ENCODE data around the gene FBXO9. TPM values are rescaled to one million over a fixed set of nuclear protein-coding genes. Genes with fewer than 3 reads are reported as not detected.

Gene FBXO9
- total RNA-seq, 1 experiment from 2014 or later, result 63.6 TPM

- DNase-seq (ENCODE audit: unreplicated experiment), result no peak
- H3K4me1 Mint-ChIP-seq (ENCODE audit: insufficient read depth, unreplicated experiment), result no peaks in the 10 kb centered on the region
- CTCF ChIA-PET, result interaction anchor here (0.7 kb wide), 1 partner anchor 31 kb away, joined by 3 read pairs; no protein-coding TSS in a partner anchor
- no peaks in the 10 kb centered on the region for H3K9me3 Mint-ChIP-seq (ENCODE audit: unreplicated experiment)
- H3K27ac Mint-ChIP-seq (ENCODE audit: low read depth, unreplicated experiment), result no peak overlapping the region
- intact Hi-C loops (cut with micrococcal nuclease), result no loop called here
- H3K36me3 Mint-ChIP-seq (ENCODE audit: insufficient read depth, unreplicated experiment), result peaks cover 38% of the 10 kb centered on the region
- no TSS peak for BruUV-seq (replicated peaks)
- POLR2A ChIA-PET, result no interaction called here
- no peak overlapping the region for H3K4me3 Mint-ChIP-seq (ENCODE audit: unreplicated experiment)
- TF ChIP-seq CTCF (IDR thresholded peaks at IDR 0.05; ENCODE audit: unreplicated experiment), result no peak
- no peaks in the 10 kb centered on the region for H3K27me3 Mint-ChIP-seq (ENCODE audit: insufficient read depth, unreplicated experiment)
Measured at GRCh38 chr6:53028467-53028866, 36.7 kb upstream of the FBXO9 start.

- BruUV-seq (replicated peaks), result no TSS peak
- intact Hi-C loops (cut with micrococcal nuclease), result no loop called here
Measured at GRCh38 chr6:53029257-53029656, 35.9 kb upstream of the FBXO9 start.

GRCh38 chr6:53029761-53030160, 35.4 kb upstream of the FBXO9 start:
- no peaks in the 10 kb centered on the region for H3K27me3 Mint-ChIP-seq (ENCODE audit: insufficient read depth, unreplicated experiment)
- intact Hi-C loops (cut with micrococcal nuclease), result no loop called here
- ChIA-PET POLR2A (interaction anchor here (1.2 kb wide), 2 partner anchors 12 to 49 kb away, joined by 3 read pairs; no protein-coding TSS in a partner anchor), CTCF (interaction anchor here (0.5 kb wide), 1 partner anchor 122 kb away, joined by 4 read pairs; no protein-coding TSS in a partner anchor)
- no peaks in the 10 kb centered on the region for H3K9me3 Mint-ChIP-seq (ENCODE audit: unreplicated experiment)
- H3K4me3 Mint-ChIP-seq (ENCODE audit: unreplicated experiment), result no peak overlapping the region
- no peak for TF ChIP-seq CTCF (IDR thresholded peaks at IDR 0.05; ENCODE audit: unreplicated experiment)
- no TSS peak for BruUV-seq (replicated peaks)
- no peak overlapping the region for H3K27ac Mint-ChIP-seq (ENCODE audit: low read depth, unreplicated experiment)
- DNase-seq (ENCODE audit: unreplicated experiment), result no peak
- H3K4me1 Mint-ChIP-seq (ENCODE audit: insufficient read depth, unreplicated experiment), result no peaks in the 10 kb centered on the region
- peaks cover 38% of the 10 kb centered on the region for H3K36me3 Mint-ChIP-seq (ENCODE audit: insufficient read depth, unreplicated experiment)

More at GRCh38 chr6:53029257-53029656, 35.9 kb upstream of the FBXO9 start:
- TF ChIP-seq CTCF (IDR thresholded peaks at IDR 0.05; ENCODE audit: unreplicated experiment), result no peak
- Mint-ChIP-seq H3K27me3 (ENCODE audit: insufficient read depth, unreplicated experiment) (no peaks in the 10 kb centered on the region), H3K4me1 (ENCODE audit: insufficient read depth, unreplicated experiment) (no peaks in the 10 kb centered on the region), H3K36me3 (ENCODE audit: insufficient read depth, unreplicated experiment) (peaks cover 38% of the 10 kb centered on the region), H3K27ac (ENCODE audit: low read depth, unreplicated experiment) (no peak overlapping the region), H3K9me3 (ENCODE audit: unreplicated experiment) (no peaks in the 10 kb centered on the region), H3K4me3 (ENCODE audit: unreplicated experiment) (no peak overlapping the region)
- CTCF ChIA-PET, result interaction anchor here (0.5 kb wide), 1 partner anchor 122 kb away, joined by 4 read pairs; no protein-coding TSS in a partner anchor
- DNase-seq (ENCODE audit: unreplicated experiment), result no peak
- POLR2A ChIA-PET, result interaction anchor here (1.2 kb wide), 1 partner anchor 48 kb away, joined by 3 read pairs; no protein-coding TSS in a partner anchor

DNA sequence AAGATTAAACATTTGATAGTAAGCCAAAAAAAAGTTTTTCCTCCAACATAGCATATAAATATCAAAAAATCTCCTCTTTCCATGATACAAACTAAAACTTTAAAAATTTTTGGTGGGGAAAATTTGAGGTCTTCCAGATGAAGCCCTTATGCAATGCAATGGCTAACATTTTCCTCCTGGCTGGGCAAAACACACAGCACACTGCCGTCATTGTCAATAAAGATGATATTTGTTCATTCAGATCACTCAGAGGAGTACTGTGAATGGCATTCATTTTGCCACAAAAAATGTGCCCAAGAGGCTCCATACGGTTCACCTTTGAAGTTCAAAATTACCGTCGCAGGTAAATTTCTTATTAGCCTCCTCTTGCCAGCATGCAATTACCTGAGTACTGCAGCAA, 33.9 kb upstream of the FBXO9 start:
- ChIA-PET POLR2A (no interaction called here), CTCF (no interaction called here)
- Mint-ChIP-seq H3K4me3 (ENCODE audit: unreplicated experiment) (no peak overlapping the region), H3K4me1 (ENCODE audit: insufficient read depth, unreplicated experiment) (no peaks in the 10 kb centered on the region), H3K27ac (ENCODE audit: low read depth, unreplicated experiment) (no peak overlapping the region), H3K9me3 (ENCODE audit: unreplicated experiment) (no peaks in the 10 kb centered on the region), H3K36me3 (ENCODE audit: insufficient read depth, unreplicated experiment) (peaks cover 38% of the 10 kb centered on the region), H3K27me3 (ENCODE audit: insufficient read depth, unreplicated experiment) (no peaks in the 10 kb centered on the region)
- DNase-seq (ENCODE audit: unreplicated experiment), result no peak
- no peak for TF ChIP-seq CTCF (IDR thresholded peaks at IDR 0.05; ENCODE audit: unreplicated experiment)
- intact Hi-C loops (cut with micrococcal nuclease), result no loop called here
- no TSS peak for BruUV-seq (replicated peaks)

All from MCF 10A (cell line).